Upper lobe of left lung (tissue), 6 donors: ENCODE measurements around the gene ARHGEF17. TPM values are rescaled to one million over a fixed set of nuclear protein-coding genes. Genes with fewer than 3 reads are reported as not detected.
A peak's percentile ranks its signal among the peaks of the same experiment; 100 is the strongest.

ENCODE experiments used
- ATAC-seq, 2 donors: fragments of 200-7000 bp; cut with Tn5 transposase; one replicate each; pipeline ENCODE4 v1.9.1; 2022; ENCODE audit warnings: mild to moderate bottlenecking in 2 of 2, moderate library complexity in 2 of 2; ENCODE audit not compliant: low FRiP score in 2 of 2
- DNase-seq, 2 donors: peaks; one replicate each; pipeline ENCODE4 v3.0.0-alpha.2; 2019 to 2020
- H3K27ac ChIP-seq, 4 donors: fragments of 200-600 bp; sonication (generic); one replicate each; pipeline ENCODE4 v1.5.1; 2016 to 2019
- H3K27me3 ChIP-seq, 4 donors: fragments of 200-600 bp; sonication (generic); one replicate each; pipeline ENCODE4 v1.5.1; 2017 to 2019
- H3K36me3 ChIP-seq, 4 donors: fragments of 200-600 bp; sonication (generic); one replicate each; pipeline ENCODE4 v1.5.1; 2016 to 2019
- H3K4me1 ChIP-seq, 4 donors: fragments of 200-600 bp; sonication (generic); one replicate each; pipeline ENCODE4 v1.5.1; 2018 to 2019
- H3K4me3 ChIP-seq, 4 donors: fragments of 200-600 bp; sonication (generic); one replicate each; pipeline ENCODE4 v1.5.1; 2017 to 2019; ENCODE audit warnings: mild to moderate bottlenecking in 2 of 4, moderate library complexity in 1 of 4
- H3K9me3 ChIP-seq, 4 donors: fragments of 200-600 bp; sonication (generic); one replicate each; pipeline ENCODE4 v1.5.1; 2018 to 2019
- EP300 ChIP-seq, 4 donors: sonication (generic); formaldehyde crosslinking; IDR thresholded peaks; one replicate each; pipeline ENCODE4 v1.5.1; 2017; ENCODE audit warnings: antibody characterized with exemption in 4 of 4, control low read depth in 2 of 4
- POLR2A ChIP-seq, 4 donors: fragments of 450-650 bp; IDR thresholded peaks; one replicate each; pipeline ENCODE4 v1.5.1; 2016 to 2017; ENCODE audit warnings: antibody characterized with exemption in 4 of 4, mild to moderate bottlenecking in 2 of 4
- POLR2AphosphoS5 ChIP-seq, 2 donors: sonication (generic); formaldehyde crosslinking; IDR thresholded peaks; one replicate each; pipeline ENCODE4 v1.5.1; 2017; ENCODE audit warnings: antibody characterized with exemption in 2 of 2
- WGBS, 2 donors: methylation state at CpG; one replicate each; pipeline ENCODE4 v1.1.5; 2017 to 2018; 5-methylcytosine and 5-hydroxymethylcytosine counted together
- total RNA-seq, 6 donors: library from RNA; depleted of rRNA in 4 of 6; stranded (reverse); fragments of >200 nt in 4 of 6; gene quantifications; one replicate each; pipeline versions ENCODE4 v1.1.0 to v1.2.1, GENCODE V29; 2016 to 2021
- TF ChIP-seq, protein P1 (sequence below), 6 experiments: fragments of 450-650 bp in 4 of 6; fragments of 200-600 bp in 2 of 6; sonication (generic) in 2 of 6; IDR thresholded peaks; one replicate each; pipeline ENCODE4 v1.5.1; 2016 to 2019; ENCODE audit warnings: antibody characterized with exemption in 6 of 6
- donor health status: DM: no; HTN: no; CAD: no; lungs with moderate emphysema.
- donor health status: DM: no; HTN: yes; CAD: no; lungs with severe emphysema.

The ARHGEF17 gene
- total RNA-seq, 6 donors from 2014 or later = 48.1 to 140 (median 65.1) TPM

DNA sequence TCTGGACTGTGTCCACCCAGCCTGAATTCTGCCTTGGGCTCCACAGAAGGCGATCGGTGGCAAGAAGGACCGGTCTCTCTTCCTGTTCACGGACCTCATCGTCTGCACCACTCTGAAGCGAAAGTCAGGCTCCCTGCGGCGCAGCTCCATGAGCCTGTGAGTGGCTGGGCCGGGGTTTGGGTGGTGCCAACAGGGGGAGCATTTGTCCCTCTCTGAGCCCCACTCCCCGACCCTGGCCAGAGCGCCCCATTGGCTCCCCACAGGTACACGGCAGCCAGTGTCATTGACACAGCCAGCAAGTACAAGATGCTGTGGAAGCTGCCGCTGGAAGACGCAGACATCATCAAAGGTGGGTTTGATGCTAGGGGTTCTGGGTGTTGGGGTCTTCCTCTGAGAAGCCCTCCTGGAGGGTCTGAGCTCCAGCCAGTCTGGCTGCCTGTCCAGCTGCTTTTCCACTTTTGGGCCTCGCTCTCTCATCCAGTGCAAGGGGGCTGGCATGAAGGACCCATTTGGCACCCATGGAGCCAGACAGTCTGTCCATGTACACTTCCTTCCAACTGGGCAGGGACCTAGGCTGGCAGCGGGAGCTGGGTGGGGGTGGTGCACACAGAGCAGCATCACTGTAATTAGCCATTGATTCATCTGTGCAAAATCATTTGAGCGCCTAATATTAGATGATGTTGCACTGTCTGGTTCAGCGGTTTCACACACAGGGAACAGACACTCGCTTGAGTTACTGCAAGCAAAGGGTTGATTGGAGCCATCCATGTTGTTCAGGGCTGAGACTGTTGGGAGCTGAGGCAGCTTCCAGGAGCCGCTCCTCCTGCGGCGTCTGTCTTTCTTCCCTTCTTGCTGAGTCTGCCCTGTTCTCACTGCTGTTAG is 49.1 kb downstream of the ARHGEF17 start:
- no peaks in the 10 kb centered on the region for H3K9me3 ChIP-seq
- 84 to 88% methylated on average over 8 to 21 of the region's 22 CpGs for WGBS, 2 donors
- TF ChIP-seq POLR2A (IDR thresholded peaks at IDR 0.05) (no peak), POLR2AphosphoS5 (IDR thresholded peaks at IDR 0.05) (no peak), EP300 (IDR thresholded peaks at IDR 0.05) (no peak)
- TF ChIP-seq, protein P1, sequence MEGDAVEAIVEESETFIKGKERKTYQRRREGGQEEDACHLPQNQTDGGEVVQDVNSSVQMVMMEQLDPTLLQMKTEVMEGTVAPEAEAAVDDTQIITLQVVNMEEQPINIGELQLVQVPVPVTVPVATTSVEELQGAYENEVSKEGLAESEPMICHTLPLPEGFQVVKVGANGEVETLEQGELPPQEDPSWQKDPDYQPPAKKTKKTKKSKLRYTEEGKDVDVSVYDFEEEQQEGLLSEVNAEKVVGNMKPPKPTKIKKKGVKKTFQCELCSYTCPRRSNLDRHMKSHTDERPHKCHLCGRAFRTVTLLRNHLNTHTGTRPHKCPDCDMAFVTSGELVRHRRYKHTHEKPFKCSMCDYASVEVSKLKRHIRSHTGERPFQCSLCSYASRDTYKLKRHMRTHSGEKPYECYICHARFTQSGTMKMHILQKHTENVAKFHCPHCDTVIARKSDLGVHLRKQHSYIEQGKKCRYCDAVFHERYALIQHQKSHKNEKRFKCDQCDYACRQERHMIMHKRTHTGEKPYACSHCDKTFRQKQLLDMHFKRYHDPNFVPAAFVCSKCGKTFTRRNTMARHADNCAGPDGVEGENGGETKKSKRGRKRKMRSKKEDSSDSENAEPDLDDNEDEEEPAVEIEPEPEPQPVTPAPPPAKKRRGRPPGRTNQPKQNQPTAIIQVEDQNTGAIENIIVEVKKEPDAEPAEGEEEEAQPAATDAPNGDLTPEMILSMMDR (IDR thresholded peaks at IDR 0.05) = no peak
- H3K27me3 ChIP-seq = no peaks in the 10 kb centered on the region
- peaks cover 8 to 78% (median 46%) of the 10 kb centered on the region in 4 donors for H3K36me3 ChIP-seq
- no peak overlapping the region for H3K27ac ChIP-seq
- H3K4me3 ChIP-seq = no peak overlapping the region
- DNase-seq = no peak
- no peaks in the 10 kb centered on the region for H3K4me1 ChIP-seq
- ATAC-seq = no peak

DNA sequence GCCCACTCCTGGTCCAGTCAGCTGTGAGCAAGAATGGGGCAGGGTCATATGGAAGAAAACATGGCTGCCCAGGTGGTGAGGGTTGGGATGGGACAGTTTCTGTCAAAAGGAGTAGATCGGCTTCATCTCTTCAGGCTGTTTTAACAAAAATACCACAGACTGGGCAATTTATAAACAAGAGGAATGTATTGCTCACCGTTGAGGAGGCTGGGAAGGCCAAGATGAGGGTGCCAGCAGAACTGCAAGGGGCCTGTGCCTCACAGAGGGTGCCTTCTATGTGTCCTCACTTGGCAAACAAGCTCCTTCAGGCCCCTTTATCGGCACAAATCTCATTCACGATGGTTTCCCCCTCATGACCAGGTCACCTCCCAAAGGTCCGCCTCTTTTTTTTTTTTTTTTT is 50.0 kb downstream of the ARHGEF17 start:
- Histone ChIP-seq H3K27ac (peak overlapping the region in 1 of 4 donors; percentile 10), H3K36me3 (peaks cover 10 to 82% (median 53%) of the 10 kb centered on the region in 4 donors), H3K9me3 (no peaks in the 10 kb centered on the region), H3K27me3 (no peaks in the 10 kb centered on the region), H3K4me1 (no peaks in the 10 kb centered on the region), H3K4me3 (no peak overlapping the region)
- TF ChIP-seq EP300 (IDR thresholded peaks at IDR 0.05) (no peak), POLR2A (IDR thresholded peaks at IDR 0.05) (no peak), POLR2AphosphoS5 (IDR thresholded peaks at IDR 0.05) (no peak)
- TF ChIP-seq, protein P1 (IDR thresholded peaks at IDR 0.05) = no peak
- no peak for ATAC-seq
- 79 to 84% methylated on average over 5 of the region's 5 CpGs for WGBS, 2 donors
- no peak for DNase-seq

DNA sequence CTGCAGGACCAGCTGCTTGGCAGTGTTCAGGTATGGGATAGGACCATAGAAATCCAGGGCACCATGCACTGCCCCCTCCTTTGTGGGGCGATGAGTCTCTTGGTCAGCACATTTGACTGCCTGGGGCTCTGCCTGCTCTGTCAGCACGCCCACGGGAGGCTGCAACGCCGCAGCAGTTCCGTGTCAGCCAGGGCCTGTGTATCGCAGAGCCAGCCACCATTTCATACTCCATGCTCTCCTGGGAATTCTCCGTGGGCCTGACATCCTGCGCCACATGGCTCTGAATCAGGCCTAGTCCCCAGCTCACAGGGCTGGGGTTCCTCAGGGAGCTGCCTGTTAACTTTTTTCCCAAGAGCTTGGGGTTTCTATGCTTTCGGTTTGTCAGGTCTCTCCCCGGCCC is 51.3 kb downstream of the ARHGEF17 start:
- H3K9me3 ChIP-seq = no peaks in the 10 kb centered on the region
- ATAC-seq (peak in 1 of 2 donors; percentile 26), DNase-seq (no peak)
- TF ChIP-seq POLR2AphosphoS5 (IDR thresholded peaks at IDR 0.05) (no peak), POLR2A (IDR thresholded peaks at IDR 0.05) (no peak), EP300 (IDR thresholded peaks at IDR 0.05) (no peak)
- TF ChIP-seq, protein P1 (IDR thresholded peaks at IDR 0.05) = no peak
- WGBS, 2 donors = 74 to 88% methylated on average over 11 of the region's 11 CpGs
- no peak overlapping the region for H3K4me3 ChIP-seq
- H3K4me1 ChIP-seq = no peaks in the 10 kb centered on the region
- peak overlapping the region in 1 of 4 donors; percentile 48 for H3K27ac ChIP-seq
- H3K27me3 ChIP-seq = no peaks in the 10 kb centered on the region
- peaks cover 13 to 88% (median 62%) of the 10 kb centered on the region in 4 donors for H3K36me3 ChIP-seq

DNA sequence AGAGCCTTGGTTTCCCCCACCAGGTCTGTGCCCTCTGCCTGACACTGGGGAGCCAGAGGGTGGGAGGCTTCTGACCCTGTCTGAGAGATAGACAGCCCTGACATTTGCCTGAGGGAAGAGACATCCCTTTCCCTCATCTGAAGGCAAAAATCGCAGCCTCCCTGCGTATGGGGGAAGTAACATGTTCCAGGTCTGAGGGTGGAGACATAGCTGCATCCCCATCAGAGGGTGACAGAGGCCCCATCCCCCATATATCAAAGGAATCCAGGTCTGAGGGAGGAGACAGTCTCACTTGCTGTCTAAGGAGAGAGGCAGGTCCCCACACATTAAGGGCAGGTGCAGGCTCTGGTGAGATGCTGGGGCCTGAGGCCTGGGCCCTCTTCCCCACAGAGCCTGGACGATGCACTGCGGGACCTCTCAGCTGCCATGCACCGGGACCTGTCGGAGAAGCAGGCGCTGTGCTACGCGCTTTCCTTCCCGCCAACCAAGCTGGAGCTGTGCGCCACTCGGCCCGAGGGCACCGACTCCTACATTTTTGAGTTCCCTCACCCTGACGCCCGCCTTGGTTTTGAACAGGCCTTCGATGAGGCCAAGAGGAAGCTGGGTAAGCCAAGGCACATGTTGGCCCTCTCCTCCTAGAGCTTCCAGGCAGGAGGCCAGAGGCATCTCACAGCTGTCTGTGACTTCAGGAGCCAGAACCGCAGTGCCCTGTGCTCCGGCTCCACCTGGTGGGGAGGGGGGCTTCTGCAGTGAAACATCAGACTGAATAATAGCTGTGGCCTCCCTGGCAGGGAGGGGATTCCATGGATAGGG is 52.1 kb downstream of the ARHGEF17 start:
- no peaks in the 10 kb centered on the region for H3K4me1 ChIP-seq
- H3K27me3 ChIP-seq = no peaks in the 10 kb centered on the region
- TF ChIP-seq POLR2A (IDR thresholded peaks at IDR 0.05) (no peak), POLR2AphosphoS5 (IDR thresholded peaks at IDR 0.05) (no peak), EP300 (IDR thresholded peaks at IDR 0.05) (no peak)
- TF ChIP-seq, protein P1 (IDR thresholded peaks at IDR 0.05) = no peak
- H3K4me3 ChIP-seq = no peak overlapping the region
- no peaks in the 10 kb centered on the region for H3K9me3 ChIP-seq
- H3K27ac ChIP-seq = peak overlapping the region in 2 of 4 donors; percentile 4 to 5
- no peak for ATAC-seq
- H3K36me3 ChIP-seq = peaks cover 13 to 93% (median 66%) of the 10 kb centered on the region in 4 donors
- 87% methylated on average over 14 to 19 of the region's 19 CpGs for WGBS, 2 donors
- DNase-seq = no peak
